Measurements from ENCODE around the gene CAP2.

GRCh38 chr6:17354700-17355403, 38.5 kb upstream of the CAP2 start:
- TF ChIP-seq REST (IDR thresholded peaks at IDR 0.05; ENCODE audit: low read depth) (no peak), TAF1 (IDR thresholded peaks at IDR 0.05; ENCODE audit: low read depth) (no peak)
